GM19023 (cell line): ENCODE measurements around the gene HECTD4.

Source experiments
- ATAC-seq: cut with Tn5 transposase; IDR thresholded peaks from one replicate; pipeline ENCODE4 v1.9.1; 2021; ENCODE audit warnings: mild to moderate bottlenecking, moderate library complexity; ENCODE audit not compliant: unreplicated experiment

The HECTD4 gene

DNA sequence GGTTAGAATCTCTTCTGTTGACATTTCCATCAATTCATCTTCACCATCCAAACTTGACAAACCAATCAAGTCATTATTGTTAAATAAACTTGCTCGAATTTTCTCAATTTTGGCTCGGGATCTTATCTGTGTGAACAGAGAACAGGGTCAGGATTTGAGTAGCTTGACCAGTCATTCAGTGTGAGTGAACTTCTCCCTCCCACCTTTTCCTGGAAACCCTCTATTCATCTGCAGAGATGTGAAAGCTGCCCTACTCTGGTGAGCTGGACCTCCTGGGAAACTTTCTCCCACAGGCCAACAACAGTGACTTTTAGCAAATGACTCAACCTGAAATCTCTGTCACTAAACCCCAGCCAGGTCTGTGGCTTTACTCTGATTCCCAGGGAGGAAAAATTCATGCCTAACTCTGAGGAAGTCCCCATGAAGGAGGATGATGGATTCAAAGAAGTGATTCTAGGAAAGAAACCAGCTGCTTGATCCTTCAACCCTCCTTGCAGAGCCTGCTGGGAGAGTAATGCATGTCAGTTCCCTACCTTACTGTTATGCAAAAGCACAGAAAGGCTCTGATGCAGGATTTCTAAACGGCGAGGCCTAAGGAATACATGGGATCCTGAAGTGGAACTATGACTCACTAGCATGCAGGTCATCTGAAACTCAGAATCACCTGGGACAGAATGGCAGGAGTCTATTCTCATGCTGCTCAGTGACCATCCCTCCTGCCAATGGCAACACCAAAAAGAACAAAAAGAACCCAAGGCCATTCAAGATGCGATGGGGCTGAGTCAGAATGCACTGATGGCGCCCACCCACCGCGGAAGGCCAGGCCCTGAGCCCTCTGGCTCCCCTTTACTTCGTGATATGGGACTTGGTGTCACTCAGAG lies 198.8 kb downstream of the HECTD4 start:
- ATAC-seq = peak; percentile 43

DNA sequence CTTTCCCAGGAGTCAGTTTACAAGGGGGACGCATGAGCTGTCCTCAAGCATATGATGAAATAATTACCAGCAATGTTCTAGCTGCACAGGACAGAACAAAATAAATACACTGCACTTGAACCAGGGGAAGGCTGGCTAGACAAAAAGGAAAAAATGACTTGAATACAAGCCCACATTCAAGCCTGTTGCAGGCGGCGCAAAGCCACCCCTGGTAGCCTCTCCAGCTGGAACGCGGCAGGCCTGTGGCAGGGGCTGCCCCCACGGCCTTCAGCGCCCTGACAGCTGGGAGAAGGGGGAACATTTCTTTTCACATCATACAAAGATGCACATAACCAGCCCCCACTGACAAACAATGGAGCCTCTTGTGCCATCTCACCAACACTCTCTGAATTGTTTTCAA lies 199.7 kb downstream of the HECTD4 start:
- ATAC-seq = no peak

GRCh38 chr12:112180422-112180821 lies 201.8 kb downstream of the HECTD4 start:
- no peak for ATAC-seq

- ATAC-seq = no peak
These were observed 202.3 kb downstream of the HECTD4 start for GRCh38 chr12:112179916-112180315.

DNA sequence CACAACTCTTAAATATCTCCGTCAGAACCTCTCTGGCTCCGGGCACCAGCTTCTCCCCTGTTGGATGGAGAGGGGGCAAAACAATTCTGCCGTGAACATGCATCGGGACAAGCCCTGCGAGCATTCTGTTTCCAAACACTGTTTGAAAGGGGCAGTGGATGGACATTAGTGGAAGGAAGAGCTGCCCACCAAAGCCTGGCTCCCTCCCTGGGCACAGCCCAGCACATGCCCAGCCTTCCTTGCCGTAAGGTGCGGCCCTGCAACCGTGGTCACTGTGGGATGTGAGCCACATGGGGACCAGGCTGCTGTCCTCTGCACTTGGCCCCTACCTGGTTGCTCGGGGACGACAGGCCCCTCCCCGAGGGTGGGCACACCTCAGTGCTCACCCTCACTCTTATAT lies 202.9 kb downstream of the HECTD4 start:
- no peak for ATAC-seq

DNA sequence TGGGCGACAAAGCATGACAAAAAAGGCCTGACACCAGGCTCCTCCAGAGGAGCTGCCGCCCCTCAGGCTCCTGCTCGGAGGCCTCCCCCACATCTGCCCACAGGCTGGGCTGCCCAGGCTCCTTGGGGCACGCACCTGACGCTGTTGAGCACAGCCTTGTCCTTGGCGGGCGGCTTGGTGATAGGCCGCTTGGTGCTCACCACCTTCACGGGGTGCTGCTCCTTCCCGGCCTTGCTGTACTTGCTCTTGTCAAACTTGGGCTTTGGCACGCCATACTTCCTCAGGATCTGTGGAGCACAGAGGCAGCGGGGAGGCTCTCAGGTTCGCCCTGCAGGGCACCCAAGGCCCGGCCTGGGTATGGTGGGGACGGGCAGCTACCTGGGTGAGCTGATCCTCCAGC lies 203.4 kb downstream of the HECTD4 start:
- no peak for ATAC-seq

DNA sequence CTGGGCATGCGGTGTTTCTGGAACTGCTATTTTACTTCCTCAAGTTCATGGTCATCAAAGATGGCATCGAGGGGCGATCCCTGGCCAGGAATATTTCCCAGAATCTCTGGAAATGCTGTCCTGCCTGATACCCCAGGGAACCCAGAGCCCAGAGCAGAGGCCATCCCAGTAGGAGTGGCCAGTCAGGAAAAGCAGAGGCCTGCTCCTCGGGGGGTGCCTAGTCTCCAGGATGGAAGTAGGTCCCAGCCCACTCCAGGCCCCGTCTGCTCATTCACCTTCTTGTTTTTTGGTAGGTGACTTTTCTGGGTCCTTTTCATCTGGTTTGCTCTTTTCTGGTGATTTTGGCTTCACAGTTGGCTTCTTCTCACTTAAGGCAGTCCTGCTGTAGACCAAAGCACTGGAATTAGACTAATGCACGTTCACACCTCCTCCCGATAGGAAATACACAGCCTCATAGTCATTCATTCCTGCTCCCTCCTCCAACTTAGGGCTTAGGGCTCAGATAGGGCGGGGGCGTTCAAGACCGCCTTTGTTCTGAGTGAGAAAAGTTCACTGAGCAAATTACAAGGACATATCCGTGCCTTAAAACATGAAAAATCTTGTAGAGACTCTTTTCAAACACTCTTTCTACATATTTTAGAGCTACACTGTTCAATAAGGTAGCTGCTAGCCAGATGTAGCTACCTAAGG lies 205.8 kb downstream of the HECTD4 start:
- ATAC-seq = no peak

DNA sequence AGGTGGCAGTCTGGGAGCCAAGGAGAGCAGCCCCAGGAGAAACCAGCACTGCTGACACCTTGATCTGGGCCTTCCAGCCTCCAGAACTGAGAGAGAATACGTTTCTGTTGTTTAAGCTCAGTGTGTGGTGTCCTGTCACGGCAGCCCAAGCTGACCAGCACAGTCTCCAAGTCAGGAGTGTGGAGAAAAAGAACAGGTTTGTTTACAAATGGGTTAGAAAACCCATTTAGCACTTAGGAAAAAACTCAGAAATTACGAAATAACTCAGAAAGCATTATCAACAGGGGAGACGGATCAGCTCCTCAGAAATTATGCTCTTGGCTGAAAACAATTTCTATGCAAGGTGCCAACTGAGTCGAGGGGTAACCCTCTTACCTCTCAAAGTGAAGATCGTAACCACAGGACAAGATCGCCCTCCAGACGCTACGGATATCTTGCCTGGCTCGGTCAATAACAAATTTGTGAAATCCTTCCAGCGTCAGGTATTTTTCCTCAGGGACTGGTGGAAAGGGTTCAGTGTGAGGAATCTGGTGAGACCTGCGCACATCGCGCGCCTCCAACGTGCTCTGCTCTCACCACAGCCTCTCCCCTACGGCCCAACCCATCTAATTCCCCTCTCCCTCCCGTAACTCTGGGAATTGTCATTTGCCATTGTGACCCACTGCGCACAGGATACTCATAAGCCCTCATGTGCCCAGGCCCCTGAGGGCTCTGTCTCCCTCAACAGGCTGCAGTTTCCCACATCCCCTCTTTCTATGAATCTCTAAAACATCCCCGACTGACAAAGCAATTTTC lies 206.7 kb downstream of the HECTD4 start:
- ATAC-seq = no peak

GRCh38 chr12:112172556-112173324 lies 209.5 kb downstream of the HECTD4 start:
- no peak for ATAC-seq

GRCh38 chr12:112170971-112171596 lies 211.1 kb downstream of the HECTD4 start:
- no peak for ATAC-seq

GRCh38 chr12:112170376-112170775 lies 211.9 kb downstream of the HECTD4 start:
- ATAC-seq = no peak

- ATAC-seq = no peak
These were observed 212.3 kb downstream of the HECTD4 start for GRCh38 chr12:112169966-112170365.

DNA sequence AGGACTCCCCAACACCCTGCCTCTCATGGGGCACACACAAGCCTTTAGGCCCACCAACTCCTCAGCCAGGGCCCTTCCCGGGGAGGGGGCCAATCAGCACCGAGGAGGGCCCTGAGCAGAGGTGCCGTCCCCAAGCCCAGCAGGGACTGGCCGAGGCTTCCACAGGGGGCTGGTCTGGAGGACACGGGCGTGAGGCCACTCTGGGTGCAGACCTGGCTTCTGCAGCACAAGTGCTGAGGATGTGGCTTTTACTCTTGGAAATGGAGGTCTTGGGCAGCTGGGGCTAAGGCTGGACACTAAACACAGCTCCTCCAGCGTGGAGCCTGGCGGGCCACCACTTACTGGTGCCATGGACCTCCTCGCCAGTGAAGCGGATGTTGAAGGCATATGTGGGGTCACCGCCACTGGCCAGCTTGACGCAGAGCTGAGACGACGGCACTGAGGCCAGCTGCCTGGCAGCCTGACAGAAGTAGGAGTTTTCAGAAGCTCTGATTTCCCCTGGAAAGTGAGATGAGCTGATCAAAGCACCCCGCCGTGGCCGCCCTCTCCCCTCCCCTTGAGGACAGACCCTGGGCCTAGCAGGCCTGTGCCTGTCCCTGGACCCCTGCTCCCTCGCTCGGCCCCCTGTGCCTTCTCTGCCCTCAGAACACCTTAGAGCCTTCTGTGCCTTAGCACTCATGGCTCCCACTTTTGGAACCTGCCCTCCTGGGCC lies 212.9 kb downstream of the HECTD4 start:
- ATAC-seq = no peak

DNA sequence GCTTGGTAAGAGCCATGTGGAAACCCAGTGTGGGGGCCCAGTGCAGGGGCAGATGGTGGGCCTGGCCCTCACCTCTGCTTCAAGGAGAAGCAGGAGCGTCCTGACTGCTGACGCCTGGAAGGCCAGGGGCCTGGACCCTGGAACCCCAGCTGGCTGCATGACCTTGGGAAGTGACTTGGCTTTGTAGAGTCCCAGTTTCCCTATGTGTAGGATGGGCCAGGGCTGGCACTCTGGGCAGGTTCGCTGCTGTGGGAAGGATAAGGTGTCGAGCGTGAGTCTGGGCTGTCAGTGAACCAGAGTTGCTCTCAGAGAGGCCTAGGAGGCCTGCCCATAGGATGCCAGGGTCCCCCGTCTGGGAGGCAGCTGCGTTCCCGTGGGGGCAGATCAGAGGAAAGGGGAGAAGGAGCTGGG lies 213.7 kb downstream of the HECTD4 start:
- no peak for ATAC-seq

- ATAC-seq = no peak
These were observed 214.3 kb downstream of the HECTD4 start for GRCh38 chr12:112167718-112168525.

GRCh38 chr12:112167031-112167461 lies 215.2 kb downstream of the HECTD4 start:
- ATAC-seq = no peak

GRCh38 chr12:112166051-112167015 lies 215.9 kb downstream of the HECTD4 start:
- no peak for ATAC-seq

- ATAC-seq = no peak
These were observed 216.6 kb downstream of the HECTD4 start for GRCh38 chr12:112165624-112166023.
